HepG2 (cell line): ENCODE measurements around the gene CSTPP1. TPM values are rescaled to one million over a fixed set of nuclear protein-coding genes. Genes with fewer than 3 reads are reported as not detected.

ENCODE experiments used
- ATAC-seq: fragments of 200-7000 bp; cut with Tn5 transposase; 3 replicates; pipeline ENCODE4 v1.9.1; 2020; ENCODE audit warnings: mild to moderate bottlenecking, moderate library complexity
- BruUV-seq: library from RNA; stranded (reverse); fragments of 400-500 nt; replicated peaks from 2 replicates; lab custom pipeline; 2021; lab: Mats Ljungman, UMichigan
- CTCF ChIA-PET: fragments of 300-600 bp; formaldehyde crosslinking; extraction: SDS; loops from one replicate; lab custom pipeline; 2021; ENCODE audit warnings: low total read pairs, inconsistent platforms, low intra/inter-chr PET ratio; lab: Yijun Ruan, JAX
- POLR2A ChIA-PET: fragments of 350-600 bp; sonication (Branson Sonifier 250); formaldehyde crosslinking; loops from one replicate; lab custom pipeline; 2020; ENCODE audit warnings: antibody characterized with exemption, inconsistent platforms; lab: Yijun Ruan, JAX
- DNase-seq: peaks from one replicate; pipeline ENCODE4 v3.0.0-alpha.2; 2015; ENCODE audit warnings: low spot score
- FAIRE-seq: peaks from 3 replicates; lab custom pipeline; 2011; peaks lifted over from hg19 to GRCh38; lab: Jason Lieb, UNC
- H2AFZ ChIP-seq: one replicate; pipeline ENCODE4 v1.6.1; 2011; ENCODE audit warnings: low read length, inconsistent platforms
- H3K27ac ChIP-seq: fragments of 300-600 bp; 3 replicates; pipeline ENCODE4 v1.8.0; 2011; ENCODE audit warnings: mixed run types, mild to moderate bottlenecking, mixed read lengths, low read length, inconsistent platforms; ENCODE audit not compliant: insufficient read depth; ENCODE audit errors: extremely low read length
- H3K27me3 ChIP-seq, 2 experiments: fragments of 200-600 bp in 1 of 2; 2 replicates in 1 of 2; 3 replicates in 1 of 2; pipeline versions ENCODE4 v1.6.0 to v1.8.0; 2011; ENCODE audit warnings: low read length in 2 of 2, mild to moderate bottlenecking in 2 of 2, moderate library complexity in 2 of 2, inconsistent platforms in 1 of 2; ENCODE audit not compliant: insufficient read depth in 2 of 2, control insufficient read depth in 1 of 2
- H3K36me3 ChIP-seq, 2 experiments: fragments of 200-600 bp in 1 of 2; replicated peaks in 1 of 2; 2 replicates in 1 of 2; 3 replicates in 1 of 2; pipeline versions ENCODE4 v1.5.1 to v1.8.0; 2011; ENCODE audit warnings: low read length in 2 of 2, inconsistent platforms in 1 of 2; ENCODE audit not compliant: insufficient read depth in 2 of 2, control insufficient read depth in 1 of 2
- H3K4me1 ChIP-seq: 2 replicates; pipeline ENCODE4 v1.5.1; 2012; ENCODE audit warnings: low read length, inconsistent platforms; ENCODE audit not compliant: insufficient read depth
- H3K4me2 ChIP-seq: 2 replicates; pipeline ENCODE4 v1.6.0; 2011; ENCODE audit warnings: low read depth, low read length, inconsistent platforms
- H3K4me3 ChIP-seq, 3 experiments: fragments of 200-600 bp in 1 of 3; sonication (generic), shearing (Covaris generic) in 1 of 3; replicated peaks in 1 of 3; 2 replicates each; pipeline ENCODE4 v1.5.1; 2011 to 2016; ENCODE audit warnings: low read length in 3 of 3, inconsistent platforms in 2 of 3, low read depth in 2 of 3, mild to moderate bottlenecking in 2 of 3, control low read depth in 1 of 3, mixed read lengths in 1 of 3; ENCODE audit not compliant: insufficient read depth in 1 of 3
- H3K79me2 ChIP-seq: one replicate; pipeline ENCODE4 v1.6.1; 2011; ENCODE audit warnings: low read length, inconsistent platforms; ENCODE audit not compliant: insufficient read depth
- H3K9ac ChIP-seq: 2 replicates; pipeline ENCODE4 v1.6.0; 2011; ENCODE audit warnings: mild to moderate bottlenecking, low read depth, low read length, inconsistent platforms; ENCODE audit not compliant: insufficient read depth
- H3K9me3 ChIP-seq: 2 replicates; pipeline ENCODE4 v1.5.1; 2012; ENCODE audit warnings: mild to moderate bottlenecking, low read length
- H4K20me1 ChIP-seq: 2 replicates; pipeline ENCODE4 v1.6.0; 2011; ENCODE audit warnings: inconsistent platforms, mild to moderate bottlenecking, low read length, moderate library complexity; ENCODE audit not compliant: insufficient read depth
- GLMP ChIP-seq: sonication (generic); formaldehyde crosslinking; IDR thresholded peaks from 2 replicates; pipeline ENCODE4 v1.9.0; 2021; ENCODE audit warnings: missing genetic modification reagents, mild to moderate bottlenecking, borderline replicate concordance
- YEATS2 ChIP-seq: sonication (generic); formaldehyde crosslinking; IDR thresholded peaks from 2 replicates; pipeline ENCODE4 v1.4.0; 2020; ENCODE audit warnings: missing genetic modification reagents, borderline replicate concordance
- ZNF569 ChIP-seq: sonication (generic); formaldehyde crosslinking; IDR thresholded peaks from 2 replicates; pipeline ENCODE4 v1.5.0; 2020; ENCODE audit warnings: mild to moderate bottlenecking, missing genetic modification reagents, moderate library complexity, borderline replicate concordance
- WGBS: methylation state at CpG from one replicate; pipeline ENCODE4 v1.1.6; 2017; ENCODE audit warnings: low lambda C conversion rate; 5-methylcytosine and 5-hydroxymethylcytosine counted together
- in situ Hi-C: cut with HindIII; loops from 2 replicates; pipeline ENCODE4 v1.10.0; 2017; ENCODE audit warnings: low pct_unique_long_range_greater_than_20kb; ENCODE audit not compliant: extremely low pct_ligation_motif_present
- intact Hi-C: fragments of 100-400 bp; cut with micrococcal nuclease; formaldehyde crosslinking; loops from one replicate; pipeline ENCODE4 v1.10.0; 2022; ENCODE audit not compliant: unreplicated experiment
- polyA plus RNA-seq, 8 experiments: library from polyadenylated mRNA; depleted of rRNA in 3 of 8; stranded (reverse) in 7 of 8; unstranded in 1 of 8; fragments of >200 nt; fragmentation: Illumina TruSeq in 4 of 8; extraction: Trizol in 4 of 8; gene quantifications; 2 replicates each; pipeline versions ENCODE4 v1.2.1 to v1.2.3, GENCODE V29; 2011 to 2016; ENCODE audit warnings: low read depth in 4 of 8, missing spikeins in 1 of 8, mixed read lengths in 1 of 8; ENCODE audit not compliant: insufficient read depth in 1 of 8
- total RNA-seq, 5 experiments: library from RNA; depleted of rRNA; stranded (reverse); fragments of >200 nt; fragmentation: Illumina TruSeq; extraction: Trizol; gene quantifications; 2 replicates each; pipeline ENCODE4 v1.2.3, GENCODE V29; 2016; ENCODE audit warnings: low read depth in 1 of 5
- TF ChIP-seq, protein P1 (sequence below): sonication (generic); formaldehyde crosslinking; IDR thresholded peaks from 2 replicates; pipeline ENCODE4 v1.8.1; 2023; ENCODE audit warnings: mild to moderate bottlenecking, missing genetic modification reagents, borderline replicate concordance
- TF ChIP-seq, protein P2 (sequence below): sonication (generic); formaldehyde crosslinking; IDR thresholded peaks from 2 replicates; pipeline ENCODE4 v1.5.1; 2020; ENCODE audit warnings: mild to moderate bottlenecking, missing genetic modification reagents, moderate library complexity

Gene CSTPP1
- total and polyA plus RNA-seq, 2 of the 13 experiments (the other 11 are each of a cell fraction or from before 2014, with no cell fraction given), result 12.3 to 14.6 TPM

DNA sequence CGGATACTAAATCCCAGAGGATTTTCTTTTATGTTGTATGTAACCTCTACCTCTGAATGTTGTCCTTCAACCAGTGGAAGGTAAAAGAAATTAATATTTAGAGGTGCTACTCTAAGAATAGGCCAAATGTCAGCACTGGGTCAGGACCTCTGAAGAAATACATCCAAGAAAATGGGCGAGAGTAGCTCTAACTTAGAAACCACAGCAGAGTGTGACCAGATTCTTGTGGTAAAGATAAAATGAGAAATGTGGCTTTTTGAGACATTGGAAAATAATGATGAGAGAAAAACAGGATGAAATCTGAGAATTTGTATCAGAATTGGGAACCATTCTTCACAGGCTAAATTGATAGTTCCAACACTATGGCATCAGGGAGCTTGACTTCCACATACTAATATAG, 63.5 kb downstream of the CSTPP1 start:
- BruUV-seq, result no TSS peak
- ChIA-PET CTCF (no interaction called here), POLR2A (no interaction called here)
- Histone ChIP-seq H3K9me3 (no peaks in the 10 kb centered on the region), H3K27me3 (no peaks in the 10 kb centered on the region), H4K20me1 (no peaks in the 10 kb centered on the region), H3K36me3 (no peaks in the 10 kb centered on the region), H3K4me1 (peaks cover 12% of the 10 kb centered on the region), H3K9ac (no peak overlapping the region), H3K27ac (no peak overlapping the region), H3K4me2 (no peak overlapping the region), H3K79me2 (no peaks in the 10 kb centered on the region), H2AFZ (no peak overlapping the region), H3K4me3 (no peak overlapping the region)
- 94% methylated on average over 2 of the region's 2 CpGs for WGBS
- ATAC-seq, result no peak
- intact Hi-C loops, result loop anchor here (10.0 kb wide), 1 partner anchor 95 kb away; no protein-coding TSS in a partner anchor
- in situ Hi-C loops, result no loop called here
- DNase-seq, result no peak
- no peak for TF ChIP-seq GLMP
- TF ChIP-seq YEATS2 (CRISPR knock-in tag), result no peak
- TF ChIP-seq, protein P1, sequence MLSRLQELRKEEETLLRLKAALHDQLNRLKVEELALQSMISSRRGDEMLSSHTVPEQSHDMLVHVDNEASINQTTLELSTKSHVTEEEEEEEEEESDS (CRISPR knock-in tag), result no peak
- FAIRE-seq, result no peak

DNA sequence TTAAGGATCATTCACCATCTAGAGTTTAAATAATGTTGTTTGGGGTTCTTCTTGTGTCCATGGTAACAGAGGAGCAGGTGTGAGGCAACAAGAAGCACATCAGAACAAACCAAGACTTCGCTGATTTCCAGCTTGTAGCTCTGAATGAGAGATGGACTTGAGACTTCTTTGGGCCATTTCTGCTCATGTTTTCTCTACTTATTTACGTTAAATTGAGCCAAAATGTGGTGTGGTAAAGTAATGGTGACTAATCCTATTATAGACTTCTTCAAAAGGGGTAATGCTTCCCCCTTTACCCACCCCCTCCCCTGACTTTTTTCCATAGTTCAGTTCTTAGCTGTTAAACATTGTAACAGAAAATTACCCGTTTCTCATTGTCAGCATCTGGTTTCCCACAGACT, 65.2 kb downstream of the CSTPP1 start:
- no peak for FAIRE-seq

More for the DNA sequence above, 65.2 kb downstream of the CSTPP1 start:
- in situ Hi-C loops, result no loop called here
- no peak for DNase-seq
- no peak overlapping the region for H3K9ac ChIP-seq
- POLR2A ChIA-PET, result no interaction called here
- H3K4me3 ChIP-seq, result no peak overlapping the region
- H3K79me2 ChIP-seq, result no peaks in the 10 kb centered on the region
- no peaks in the 10 kb centered on the region for H3K27me3 ChIP-seq
- H4K20me1 ChIP-seq, result no peaks in the 10 kb centered on the region
- no peaks in the 10 kb centered on the region for H3K36me3 ChIP-seq
- CTCF ChIA-PET, result no interaction called here
- no peak overlapping the region for H3K4me2 ChIP-seq
- peaks cover 25% of the 10 kb centered on the region for H3K4me1 ChIP-seq
- no peak overlapping the region for H3K27ac ChIP-seq
- intact Hi-C loops, result loop anchor here (10.0 kb wide), 1 partner anchor 93 kb away; no protein-coding TSS in a partner anchor
- no TSS peak for BruUV-seq
- no peak for TF ChIP-seq ZNF569 (CRISPR knock-in tag)
- TF ChIP-seq, protein P2, sequence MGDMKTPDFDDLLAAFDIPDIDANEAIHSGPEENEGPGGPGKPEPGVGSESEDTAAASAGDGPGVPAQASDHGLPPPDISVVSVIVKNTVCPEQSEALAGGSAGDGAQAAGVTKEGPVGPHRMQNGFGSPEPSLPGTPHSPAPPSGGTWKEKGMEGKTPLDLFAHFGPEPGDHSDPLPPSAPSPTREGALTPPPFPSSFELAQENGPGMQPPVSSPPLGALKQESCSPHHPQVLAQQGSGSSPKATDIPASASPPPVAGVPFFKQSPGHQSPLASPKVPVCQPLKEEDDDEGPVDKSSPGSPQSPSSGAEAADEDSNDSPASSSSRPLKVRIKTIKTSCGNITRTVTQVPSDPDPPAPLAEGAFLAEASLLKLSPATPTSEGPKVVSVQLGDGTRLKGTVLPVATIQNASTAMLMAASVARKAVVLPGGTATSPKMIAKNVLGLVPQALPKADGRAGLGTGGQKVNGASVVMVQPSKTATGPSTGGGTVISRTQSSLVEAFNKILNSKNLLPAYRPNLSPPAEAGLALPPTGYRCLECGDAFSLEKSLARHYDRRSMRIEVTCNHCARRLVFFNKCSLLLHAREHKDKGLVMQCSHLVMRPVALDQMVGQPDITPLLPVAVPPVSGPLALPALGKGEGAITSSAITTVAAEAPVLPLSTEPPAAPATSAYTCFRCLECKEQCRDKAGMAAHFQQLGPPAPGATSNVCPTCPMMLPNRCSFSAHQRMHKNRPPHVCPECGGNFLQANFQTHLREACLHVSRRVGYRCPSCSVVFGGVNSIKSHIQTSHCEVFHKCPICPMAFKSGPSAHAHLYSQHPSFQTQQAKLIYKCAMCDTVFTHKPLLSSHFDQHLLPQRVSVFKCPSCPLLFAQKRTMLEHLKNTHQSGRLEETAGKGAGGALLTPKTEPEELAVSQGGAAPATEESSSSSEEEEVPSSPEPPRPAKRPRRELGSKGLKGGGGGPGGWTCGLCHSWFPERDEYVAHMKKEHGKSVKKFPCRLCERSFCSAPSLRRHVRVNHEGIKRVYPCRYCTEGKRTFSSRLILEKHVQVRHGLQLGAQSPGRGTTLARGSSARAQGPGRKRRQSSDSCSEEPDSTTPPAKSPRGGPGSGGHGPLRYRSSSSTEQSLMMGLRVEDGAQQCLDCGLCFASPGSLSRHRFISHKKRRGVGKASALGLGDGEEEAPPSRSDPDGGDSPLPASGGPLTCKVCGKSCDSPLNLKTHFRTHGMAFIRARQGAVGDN, result no peak
- WGBS, result 95% methylated on average over 3 of the region's 3 CpGs
- ATAC-seq, result no peak
- no peak overlapping the region for H2AFZ ChIP-seq
- no peaks in the 10 kb centered on the region for H3K9me3 ChIP-seq
